Epithelial cell of esophagus (primary cell): ENCODE results near the gene UBE2V1.

ENCODE experiments used
- DNase-seq: peaks from one replicate; pipeline ENCODE4 v3.0.0; 2010; ENCODE audit warnings: low read depth
- H3K4me3 ChIP-seq: 2 replicates; pipeline ENCODE4 v1.5.1; 2011; ENCODE audit warnings: mild to moderate bottlenecking, low read length, control low read depth
- CTCF ChIP-seq: IDR thresholded peaks from 2 replicates; pipeline ENCODE4 v1.5.1; 2011; ENCODE audit warnings: low read depth, mild to moderate bottlenecking, low read length, control low read depth, inconsistent platforms; ENCODE audit not compliant: insufficient read depth; ENCODE audit errors: missing control alignments

UBE2V1 gene

GRCh38 chr20:50042370-50043313, 70.3 kb downstream of the UBE2V1 start:
- no peak for TF ChIP-seq CTCF
- no peak overlapping the region for H3K4me3 ChIP-seq
- no peak for DNase-seq

- no peak for DNase-seq
- TF ChIP-seq CTCF: no peak
- no peak overlapping the region for H3K4me3 ChIP-seq
Measured at GRCh38 chr20:50041246-50041873, 71.6 kb downstream of the UBE2V1 start.

DNA sequence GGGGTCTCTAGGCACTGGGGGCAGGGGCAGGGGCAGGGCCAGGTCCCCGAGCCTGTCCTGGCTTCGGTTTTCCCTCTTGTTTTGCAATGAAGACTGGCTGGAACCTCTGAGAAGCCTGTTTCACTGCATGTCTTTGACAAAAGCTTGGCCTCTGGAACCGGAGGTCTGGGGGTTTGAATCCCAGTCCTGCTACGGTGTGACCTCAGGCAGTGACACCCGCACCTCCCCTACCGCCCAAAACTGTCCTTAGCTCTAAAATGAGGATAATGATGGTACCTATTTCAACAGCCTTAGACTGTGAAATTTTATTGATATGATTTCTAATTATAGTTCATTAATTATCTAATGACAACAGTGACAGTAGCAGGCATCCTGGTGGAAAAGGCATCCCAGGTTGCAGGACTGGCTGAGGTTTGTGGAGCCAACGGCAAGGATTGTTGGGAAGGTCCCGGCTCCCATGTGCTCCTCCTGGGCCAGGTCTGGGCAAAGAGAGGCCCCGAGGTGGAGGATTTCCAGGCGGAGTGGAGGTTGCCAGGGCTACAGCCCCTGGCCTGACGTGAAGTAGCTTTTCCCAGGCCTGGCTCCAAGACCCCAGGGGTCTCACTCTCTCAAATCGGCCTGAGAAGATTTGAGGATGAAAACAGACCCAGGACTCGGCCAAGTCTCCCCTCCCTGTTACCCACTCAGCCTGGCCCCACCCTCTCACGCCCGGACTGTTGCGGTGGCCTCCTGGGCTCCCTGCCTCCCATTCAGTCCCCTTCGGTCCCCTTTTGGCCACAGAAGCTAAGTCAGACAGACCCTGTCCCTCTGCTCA, 72.3 kb downstream of the UBE2V1 start:
- TF ChIP-seq CTCF: no peak
- H3K4me3 ChIP-seq: no peak overlapping the region
- DNase-seq: no peak

DNA sequence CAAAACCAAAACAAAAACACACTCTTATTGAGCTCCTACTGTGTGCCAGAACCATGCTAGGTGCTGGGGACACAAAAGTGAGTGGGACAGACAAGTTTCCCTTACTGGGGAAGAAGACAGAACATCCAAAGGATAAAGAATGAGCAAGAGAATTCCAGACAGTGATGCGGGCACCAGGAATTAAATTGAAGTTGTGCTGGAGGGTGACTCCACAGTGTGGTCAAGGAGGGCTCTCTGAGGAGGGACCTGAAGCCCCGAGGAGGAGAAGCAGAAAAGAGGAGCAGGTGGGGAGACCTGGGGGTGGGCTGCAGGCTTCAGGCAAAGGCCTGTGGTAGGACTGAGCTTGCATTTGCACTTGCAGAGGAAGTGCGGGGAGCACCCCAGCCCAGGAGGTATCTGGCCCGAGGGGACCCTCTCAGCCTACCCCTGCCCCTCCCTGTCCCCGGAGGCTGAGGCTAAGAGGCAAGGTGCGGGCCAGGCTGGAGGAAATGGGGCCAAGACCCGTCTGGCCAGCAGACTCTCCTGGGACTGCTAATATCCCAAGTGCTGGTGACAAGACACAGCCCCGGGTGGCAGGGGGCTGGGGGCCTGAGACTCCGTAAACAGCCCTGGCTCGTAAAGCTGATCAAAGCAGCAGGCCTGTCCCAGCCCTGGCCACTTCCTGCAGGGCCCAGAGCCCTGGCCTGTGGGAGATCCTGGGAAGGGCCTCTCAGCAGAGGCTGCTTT, 73.1 kb downstream of the UBE2V1 start:
- no peak overlapping the region for H3K4me3 ChIP-seq
- DNase-seq: no peak

DNA sequence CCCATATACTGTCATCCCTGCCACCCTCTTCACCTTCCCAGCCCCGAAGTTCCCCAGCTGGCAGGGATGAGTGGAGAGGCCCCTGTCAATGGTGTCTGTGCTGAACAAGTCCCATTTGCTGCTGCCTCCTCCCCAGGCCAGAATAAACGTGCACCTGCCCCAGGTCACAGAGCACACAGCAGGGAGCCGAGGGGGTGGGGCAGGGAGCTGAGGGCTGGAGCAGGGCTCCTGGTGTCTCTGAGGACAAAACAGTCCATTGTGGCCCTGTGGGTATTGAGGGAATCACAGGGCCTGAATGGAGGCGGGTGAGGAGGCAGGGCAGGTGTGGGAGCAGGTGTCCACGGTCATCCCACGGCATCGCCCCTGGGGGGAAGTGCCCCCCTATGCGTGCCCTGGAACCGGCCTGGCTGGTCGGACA, 74.4 kb downstream of the UBE2V1 start:
- no peak for TF ChIP-seq CTCF
- no peak for DNase-seq
- H3K4me3 ChIP-seq: no peak overlapping the region

More for the DNA sequence above, 73.1 kb downstream of the UBE2V1 start:
- no peak for TF ChIP-seq CTCF

GRCh38 chr20:50038169-50038568, 74.8 kb downstream of the UBE2V1 start:
- H3K4me3 ChIP-seq: no peak overlapping the region
- no peak for DNase-seq
- TF ChIP-seq CTCF: no peak
